ENCODE results near the gene TNIP1. TPM values are rescaled to one million over a fixed set of nuclear protein-coding genes. Genes with fewer than 3 reads are reported as not detected.

Gene TNIP1
- polyA plus RNA-seq, 1 of the 3 experiments (the other 2 are of a cell fraction), result 46.2 TPM

DNA sequence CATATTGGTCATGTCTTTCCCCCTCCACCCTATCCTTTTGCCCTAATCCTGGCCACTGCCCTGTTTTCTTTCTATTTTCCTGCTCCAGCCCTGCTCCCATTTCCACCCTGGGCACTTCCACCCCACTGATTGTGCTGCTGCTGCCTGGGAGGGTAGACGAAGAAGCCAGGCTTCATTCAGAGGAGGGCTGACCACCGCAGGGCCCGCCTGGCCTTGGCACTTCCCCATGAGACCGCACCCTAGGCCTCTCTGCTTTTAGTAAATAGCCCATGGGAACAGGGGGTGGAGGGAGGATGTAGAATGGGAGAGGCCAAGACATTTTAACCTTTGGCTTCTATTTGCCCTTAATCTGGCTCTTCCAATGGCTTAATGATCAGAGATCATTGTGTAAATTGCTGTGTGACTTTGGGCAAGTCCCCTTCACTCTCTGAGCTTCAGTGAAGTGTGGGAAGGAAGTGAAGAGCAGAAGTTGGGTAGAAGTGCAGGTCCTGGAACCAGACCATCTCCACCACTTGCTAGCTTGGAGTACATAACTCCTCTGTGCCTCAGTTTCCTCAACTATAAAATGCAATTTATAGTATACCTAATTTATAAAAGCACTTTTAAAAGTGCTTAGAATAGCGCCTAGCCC lies 74.0 kb downstream of the TNIP1 start (continued):
- TF ChIP-seq, protein P1, sequence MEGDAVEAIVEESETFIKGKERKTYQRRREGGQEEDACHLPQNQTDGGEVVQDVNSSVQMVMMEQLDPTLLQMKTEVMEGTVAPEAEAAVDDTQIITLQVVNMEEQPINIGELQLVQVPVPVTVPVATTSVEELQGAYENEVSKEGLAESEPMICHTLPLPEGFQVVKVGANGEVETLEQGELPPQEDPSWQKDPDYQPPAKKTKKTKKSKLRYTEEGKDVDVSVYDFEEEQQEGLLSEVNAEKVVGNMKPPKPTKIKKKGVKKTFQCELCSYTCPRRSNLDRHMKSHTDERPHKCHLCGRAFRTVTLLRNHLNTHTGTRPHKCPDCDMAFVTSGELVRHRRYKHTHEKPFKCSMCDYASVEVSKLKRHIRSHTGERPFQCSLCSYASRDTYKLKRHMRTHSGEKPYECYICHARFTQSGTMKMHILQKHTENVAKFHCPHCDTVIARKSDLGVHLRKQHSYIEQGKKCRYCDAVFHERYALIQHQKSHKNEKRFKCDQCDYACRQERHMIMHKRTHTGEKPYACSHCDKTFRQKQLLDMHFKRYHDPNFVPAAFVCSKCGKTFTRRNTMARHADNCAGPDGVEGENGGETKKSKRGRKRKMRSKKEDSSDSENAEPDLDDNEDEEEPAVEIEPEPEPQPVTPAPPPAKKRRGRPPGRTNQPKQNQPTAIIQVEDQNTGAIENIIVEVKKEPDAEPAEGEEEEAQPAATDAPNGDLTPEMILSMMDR (IDR thresholded peaks at IDR 0.05), result no peak
- TF ChIP-seq, protein P2, sequence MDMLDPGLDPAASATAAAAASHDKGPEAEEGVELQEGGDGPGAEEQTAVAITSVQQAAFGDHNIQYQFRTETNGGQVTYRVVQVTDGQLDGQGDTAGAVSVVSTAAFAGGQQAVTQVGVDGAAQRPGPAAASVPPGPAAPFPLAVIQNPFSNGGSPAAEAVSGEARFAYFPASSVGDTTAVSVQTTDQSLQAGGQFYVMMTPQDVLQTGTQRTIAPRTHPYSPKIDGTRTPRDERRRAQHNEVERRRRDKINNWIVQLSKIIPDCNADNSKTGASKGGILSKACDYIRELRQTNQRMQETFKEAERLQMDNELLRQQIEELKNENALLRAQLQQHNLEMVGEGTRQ (IDR thresholded peaks at IDR 0.05; ENCODE audit: borderline replicate concordance, low read depth, low read length), result no peak
- TF ChIP-seq ELF1 (IDR thresholded peaks at IDR 0.05) (no peak), FOXM1 (IDR thresholded peaks at IDR 0.05; ENCODE audit: low read depth) (no peak), TAF1 (IDR thresholded peaks at IDR 0.05; ENCODE audit: borderline replicate concordance, low read depth, low read length) (no peak)

DNA sequence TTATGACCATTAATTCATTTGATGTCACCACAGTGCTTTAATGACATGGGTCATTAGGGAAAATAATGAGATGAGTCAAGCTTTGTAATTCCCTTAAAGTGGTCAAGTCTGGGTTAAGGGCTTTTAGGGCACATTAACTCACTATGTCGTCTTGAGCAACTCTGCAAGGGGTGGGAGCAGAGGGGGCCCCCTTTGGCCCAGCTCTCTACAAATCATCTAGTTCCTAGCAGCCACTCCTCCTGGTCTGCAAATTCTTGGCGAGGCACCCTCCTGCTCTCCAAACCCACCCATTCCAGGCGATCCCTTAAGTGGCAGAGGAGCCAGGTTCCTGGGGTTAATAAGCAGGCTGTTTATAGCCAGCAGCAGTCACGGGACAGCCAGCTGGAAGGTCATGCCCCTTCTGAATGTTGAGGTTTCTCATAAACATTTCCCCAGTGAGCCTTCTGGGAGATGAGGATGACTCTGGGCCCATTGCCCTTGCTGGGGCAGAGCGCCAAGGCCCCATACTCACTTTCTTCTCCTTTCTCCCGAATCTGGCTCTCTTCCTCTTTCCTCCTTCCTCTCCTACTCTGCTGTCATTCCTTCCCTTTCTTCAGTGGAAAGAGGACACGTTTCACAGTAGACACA lies 74.8 kb downstream of the TNIP1 start:
- Histone ChIP-seq H3K27ac (ENCODE audit: low read depth in 2 of 2, low read length in 1 of 2) (no peak overlapping the region), H3K9me3 (no peaks in the 10 kb centered on the region), H3K36me3 (replicated peaks in 1 of 2; ENCODE audit: control insufficient read depth in 1 of 2, insufficient read depth in 2 of 2, low read length in 1 of 2) (no peaks in the 10 kb centered on the region), H3F3A (replicated peaks; ENCODE audit: insufficient read depth) (no peaks in the 10 kb centered on the region), H3K9me2 (no peaks in the 10 kb centered on the region), H3K9ac (no peak overlapping the region), H3K4me1 (ENCODE audit: control insufficient read depth in 1 of 2, insufficient read depth in 2 of 2, low read depth in 1 of 2, low read length in 1 of 2) (no peaks in the 10 kb centered on the region), H3K79me2 (ENCODE audit: insufficient read depth) (no peaks in the 10 kb centered on the region), H3K27me3 (ENCODE audit: insufficient read depth) (no peaks in the 10 kb centered on the region), H3K4me2 (no peak overlapping the region), H2AFZ (ENCODE audit: low read depth) (no peak overlapping the region), H4K20me1 (ENCODE audit: insufficient read depth) (no peaks in the 10 kb centered on the region), H3K4me3 (ENCODE audit: low read depth in 2 of 2, low read length in 1 of 2) (no peak overlapping the region)
- POLR2A ChIA-PET, result no interaction called here
- CTCF ChIA-PET, result interaction anchor here (1.0 to 1.8 kb wide), 4 partner anchors 43 to 120 kb away, joined by 3 to 10 read pairs (median 6); no protein-coding TSS in a partner anchor
- 48% methylated on average over 4 of the region's 7 CpGs for WGBS (ENCODE audit: low lambda C conversion rate)
- DNase-seq, result no peak
- TF ChIP-seq RAD21 (IDR thresholded peaks at IDR 0.05; ENCODE audit: low read length) (no peak), ELF1 (IDR thresholded peaks at IDR 0.05) (no peak), NRF1 (IDR thresholded peaks at IDR 0.05; ENCODE audit: low read depth, low read length) (no peak), TCF12 (IDR thresholded peaks at IDR 0.05) (no peak)

DNA sequence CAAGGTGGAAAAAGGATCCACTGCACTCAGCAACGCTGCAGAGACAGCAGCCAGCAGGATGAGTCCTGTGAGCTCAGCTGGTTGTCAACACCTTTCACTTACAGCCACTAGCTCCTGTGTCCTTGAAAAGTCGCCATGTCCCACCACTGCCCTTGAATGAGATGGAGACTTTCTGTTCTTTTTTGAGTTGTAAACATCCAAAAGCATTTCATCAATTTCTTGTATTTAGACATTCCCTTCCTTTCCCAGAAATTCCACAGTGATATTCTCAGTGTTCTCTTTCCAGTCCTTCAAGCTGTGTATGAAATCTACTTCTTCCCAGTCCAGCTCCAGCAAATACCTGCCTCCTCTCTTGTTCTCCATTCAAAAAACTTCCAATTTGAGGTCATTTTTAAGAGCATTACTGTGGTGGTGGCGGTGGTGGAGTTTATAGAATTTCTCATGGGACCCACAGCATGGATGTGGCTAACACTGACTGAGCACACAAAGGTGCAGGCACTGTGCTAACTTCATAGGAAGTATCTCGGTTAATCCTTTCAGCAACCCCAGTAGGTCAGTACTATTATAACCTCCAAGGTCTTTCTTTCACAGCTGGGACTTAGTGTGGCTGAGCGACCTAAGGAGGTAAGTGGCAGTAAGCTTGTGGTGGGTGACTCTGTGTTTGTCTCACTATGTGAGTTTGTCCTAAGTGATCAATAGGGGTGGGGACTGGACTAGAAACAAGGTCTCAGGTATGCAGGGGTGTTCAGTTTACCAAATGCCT lies 75.5 kb downstream of the TNIP1 start:
- H3K36me3 ChIP-seq (replicated peaks in 1 of 2; ENCODE audit: control insufficient read depth in 1 of 2, insufficient read depth in 2 of 2, low read length in 1 of 2), result no peaks in the 10 kb centered on the region
- H3K79me2 ChIP-seq (ENCODE audit: insufficient read depth), result no peaks in the 10 kb centered on the region
- no peak overlapping the region for H3K27ac ChIP-seq (ENCODE audit: low read depth in 2 of 2, low read length in 1 of 2)
- CTCF ChIA-PET, result interaction anchor here (1.0 to 1.8 kb wide), 5 partner anchors 43 to 160 kb away, joined by 3 to 10 read pairs (median 5); no protein-coding TSS in a partner anchor
- H2AFZ ChIP-seq (ENCODE audit: low read depth), result no peak overlapping the region
- no peak overlapping the region for H3K4me2 ChIP-seq
- WGBS (ENCODE audit: low lambda C conversion rate), result 32% methylated on average over 5 of the region's 5 CpGs
- POLR2A ChIA-PET, result no interaction called here
- no peak overlapping the region for H3K9ac ChIP-seq
- no peak for DNase-seq
- H3K4me3 ChIP-seq (ENCODE audit: low read depth in 2 of 2, low read length in 1 of 2), result no peak overlapping the region
- no peaks in the 10 kb centered on the region for H3K4me1 ChIP-seq (ENCODE audit: control insufficient read depth in 1 of 2, insufficient read depth in 2 of 2, low read depth in 1 of 2, low read length in 1 of 2)
- H3K9me2 ChIP-seq, result no peaks in the 10 kb centered on the region
- H4K20me1 ChIP-seq (ENCODE audit: insufficient read depth), result no peaks in the 10 kb centered on the region
- no peaks in the 10 kb centered on the region for H3F3A ChIP-seq (replicated peaks; ENCODE audit: insufficient read depth)
- no peaks in the 10 kb centered on the region for H3K9me3 ChIP-seq
- no peaks in the 10 kb centered on the region for H3K27me3 ChIP-seq (ENCODE audit: insufficient read depth)
- TF ChIP-seq SMC3 (IDR thresholded peaks at IDR 0.05; ENCODE audit: low read depth, low read length) (no peak), CHD2 (IDR thresholded peaks at IDR 0.05; ENCODE audit: low read length, partially characterized antibody) (no peak), FOXJ3 (CRISPR knock-in tag; IDR thresholded peaks at IDR 0.05) (no peak), FOSL2 (IDR thresholded peaks at IDR 0.05; ENCODE audit: borderline replicate concordance, low read depth) (no peak), NFIC (IDR thresholded peaks at IDR 0.05; ENCODE audit: borderline replicate concordance) (no peak), SIN3A (IDR thresholded peaks at IDR 0.05; ENCODE audit: borderline replicate concordance, low read depth, low read length) (no peak), GABPA (IDR thresholded peaks at IDR 0.05; ENCODE audit: low read depth) (no peak)
- TF ChIP-seq, protein P3, sequence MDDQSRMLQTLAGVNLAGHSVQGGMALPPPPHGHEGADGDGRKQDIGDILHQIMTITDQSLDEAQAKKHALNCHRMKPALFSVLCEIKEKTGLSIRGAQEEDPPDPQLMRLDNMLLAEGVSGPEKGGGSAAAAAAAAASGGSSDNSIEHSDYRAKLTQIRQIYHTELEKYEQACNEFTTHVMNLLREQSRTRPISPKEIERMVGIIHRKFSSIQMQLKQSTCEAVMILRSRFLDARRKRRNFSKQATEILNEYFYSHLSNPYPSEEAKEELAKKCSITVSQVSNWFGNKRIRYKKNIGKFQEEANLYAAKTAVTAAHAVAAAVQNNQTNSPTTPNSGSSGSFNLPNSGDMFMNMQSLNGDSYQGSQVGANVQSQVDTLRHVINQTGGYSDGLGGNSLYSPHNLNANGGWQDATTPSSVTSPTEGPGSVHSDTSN (IDR thresholded peaks at IDR 0.05), result no peak
- TF ChIP-seq, protein P4, sequence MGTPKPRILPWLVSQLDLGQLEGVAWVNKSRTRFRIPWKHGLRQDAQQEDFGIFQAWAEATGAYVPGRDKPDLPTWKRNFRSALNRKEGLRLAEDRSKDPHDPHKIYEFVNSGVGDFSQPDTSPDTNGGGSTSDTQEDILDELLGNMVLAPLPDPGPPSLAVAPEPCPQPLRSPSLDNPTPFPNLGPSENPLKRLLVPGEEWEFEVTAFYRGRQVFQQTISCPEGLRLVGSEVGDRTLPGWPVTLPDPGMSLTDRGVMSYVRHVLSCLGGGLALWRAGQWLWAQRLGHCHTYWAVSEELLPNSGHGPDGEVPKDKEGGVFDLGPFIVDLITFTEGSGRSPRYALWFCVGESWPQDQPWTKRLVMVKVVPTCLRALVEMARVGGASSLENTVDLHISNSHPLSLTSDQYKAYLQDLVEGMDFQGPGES (IDR thresholded peaks at IDR 0.05; ENCODE audit: low read depth, low read length), result no peak

All from SK-N-SH (cell line).